ENCODE measurements around the gene OXA1L. TPM values are rescaled to one million over a fixed set of nuclear protein-coding genes. Genes with fewer than 3 reads are reported as not detected.

OXA1L gene
- total and polyA plus RNA-seq, 12 donors, result 79.9 to 183 (median 131) TPM

DNA sequence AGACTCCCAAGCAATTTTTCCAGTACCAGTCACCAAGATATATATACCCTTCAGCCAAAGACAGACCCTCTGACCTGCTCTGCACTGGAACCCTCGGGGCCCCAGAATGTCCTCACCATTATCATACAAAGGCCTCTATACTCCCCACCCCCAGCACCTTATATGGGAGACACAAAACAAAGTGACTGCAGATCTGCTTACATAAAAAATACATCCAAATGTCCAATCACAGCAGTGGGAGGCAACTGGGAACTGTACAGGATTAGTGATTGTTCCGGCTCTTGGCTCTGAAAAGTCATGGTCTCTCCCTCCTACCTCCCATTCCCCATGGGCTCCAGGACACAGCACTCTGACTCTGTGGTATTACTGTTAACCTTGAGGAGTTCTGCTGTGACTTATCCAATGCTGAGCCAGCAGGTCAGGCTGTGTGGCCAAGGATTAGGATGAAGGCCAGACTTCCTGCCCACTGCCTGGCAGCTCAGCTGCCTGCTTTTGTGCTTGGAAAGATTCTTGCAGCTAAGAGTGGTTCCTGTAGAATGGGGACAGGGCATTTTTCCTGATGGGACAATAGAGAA is 13.7 kb downstream of the OXA1L start:
- 7 to 39% (median 32%) methylated on average over 2 of the region's 2 CpGs for WGBS, 4 donors
- intact Hi-C loops (cut with DNase I), result no loop called here
- Histone ChIP-seq H3K36me3 (replicated peaks in 1 of 2) (peaks cover 0 to 3% of the 10 kb centered on the region in 2 donors), H3K27me3 (no peaks in the 10 kb centered on the region), H3K4me1 (replicated peaks in 1 of 2) (peaks cover 0 to 34% of the 10 kb centered on the region in 2 donors), H3K9me3 (replicated peaks in 1 of 3) (no peaks in the 10 kb centered on the region), H3K27ac (peak overlapping the region; percentile 0 to 74 (median 28)), H3K4me3 (no peak overlapping the region)
- DNase-seq, result peak; percentile 52 to 77 (median 74)
- TF ChIP-seq, protein P1, sequence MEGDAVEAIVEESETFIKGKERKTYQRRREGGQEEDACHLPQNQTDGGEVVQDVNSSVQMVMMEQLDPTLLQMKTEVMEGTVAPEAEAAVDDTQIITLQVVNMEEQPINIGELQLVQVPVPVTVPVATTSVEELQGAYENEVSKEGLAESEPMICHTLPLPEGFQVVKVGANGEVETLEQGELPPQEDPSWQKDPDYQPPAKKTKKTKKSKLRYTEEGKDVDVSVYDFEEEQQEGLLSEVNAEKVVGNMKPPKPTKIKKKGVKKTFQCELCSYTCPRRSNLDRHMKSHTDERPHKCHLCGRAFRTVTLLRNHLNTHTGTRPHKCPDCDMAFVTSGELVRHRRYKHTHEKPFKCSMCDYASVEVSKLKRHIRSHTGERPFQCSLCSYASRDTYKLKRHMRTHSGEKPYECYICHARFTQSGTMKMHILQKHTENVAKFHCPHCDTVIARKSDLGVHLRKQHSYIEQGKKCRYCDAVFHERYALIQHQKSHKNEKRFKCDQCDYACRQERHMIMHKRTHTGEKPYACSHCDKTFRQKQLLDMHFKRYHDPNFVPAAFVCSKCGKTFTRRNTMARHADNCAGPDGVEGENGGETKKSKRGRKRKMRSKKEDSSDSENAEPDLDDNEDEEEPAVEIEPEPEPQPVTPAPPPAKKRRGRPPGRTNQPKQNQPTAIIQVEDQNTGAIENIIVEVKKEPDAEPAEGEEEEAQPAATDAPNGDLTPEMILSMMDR (IDR thresholded peaks at IDR 0.05), result no peak
- no peak for TF ChIP-seq POLR2A (IDR thresholded peaks at IDR 0.05)

DNA sequence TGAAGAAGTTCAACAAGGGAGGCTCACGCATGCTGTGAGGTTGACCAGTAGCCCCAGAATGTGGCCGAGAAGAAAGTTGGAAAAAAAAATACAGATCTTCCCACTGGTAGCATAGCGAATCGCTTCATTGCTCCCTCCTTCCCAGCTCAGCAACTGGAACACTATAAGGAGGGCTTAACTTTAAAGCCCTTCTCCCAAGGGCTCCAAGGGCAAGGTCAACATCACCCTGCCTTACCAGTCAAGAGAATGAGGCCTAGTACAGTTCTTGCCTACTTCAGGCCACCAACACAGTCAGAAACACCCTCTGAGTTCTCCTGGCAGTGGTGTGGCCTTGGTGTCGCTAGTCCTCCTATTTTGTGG is 14.4 kb downstream of the OXA1L start:
- 82 to 86% (median 83%) methylated on average over 5 of the region's 5 CpGs for WGBS, 4 donors
- H3K36me3 ChIP-seq (replicated peaks in 1 of 2), result peaks cover 0 to under 1% of the 10 kb centered on the region in 2 donors
- no peak for DNase-seq
- H3K9me3 ChIP-seq (replicated peaks in 1 of 3), result no peaks in the 10 kb centered on the region
- TF ChIP-seq, protein P1 (IDR thresholded peaks at IDR 0.05), result no peak
- no peak for TF ChIP-seq POLR2A (IDR thresholded peaks at IDR 0.05)
- no peaks in the 10 kb centered on the region for H3K27me3 ChIP-seq
- intact Hi-C loops (cut with DNase I), result no loop called here
- H3K4me3 ChIP-seq, result no peak overlapping the region
- H3K27ac ChIP-seq, result peak overlapping the region in 3 of 5 donors; percentile 0 to 34 (median 28)
- H3K4me1 ChIP-seq (replicated peaks in 1 of 2), result peaks cover 0 to 34% of the 10 kb centered on the region in 2 donors

DNA sequence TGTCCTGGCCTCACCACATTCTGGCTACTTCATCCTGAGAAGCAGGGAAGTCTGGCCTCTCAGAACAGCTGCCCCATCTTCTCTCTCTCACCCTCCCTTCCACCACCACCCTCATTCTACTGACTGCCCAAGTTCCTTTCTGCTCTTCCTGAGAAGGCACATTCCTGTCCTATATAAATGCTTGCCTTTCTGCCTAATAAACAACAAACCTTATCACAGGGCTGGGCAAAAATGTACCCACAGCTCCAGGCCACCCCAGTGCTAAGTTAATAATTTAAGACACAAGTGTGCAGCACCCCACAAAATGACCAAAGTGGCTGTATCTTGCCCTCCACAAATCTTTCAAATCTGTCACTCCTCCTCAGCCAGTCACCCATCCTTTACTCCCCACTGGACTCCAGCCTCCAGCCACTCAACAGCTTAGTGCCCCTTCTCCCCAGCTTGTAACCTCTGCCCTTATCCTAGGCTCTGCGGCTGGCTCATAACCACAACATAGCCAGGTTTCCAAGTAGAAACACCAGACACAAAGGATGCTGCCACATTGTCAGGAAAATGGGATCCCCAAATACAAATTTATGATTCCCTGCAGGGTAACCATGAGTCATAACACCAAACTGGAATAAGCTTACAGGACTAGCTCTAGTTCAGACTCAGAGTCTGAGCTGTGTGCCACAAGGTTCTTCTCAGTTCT is 15.0 kb downstream of the OXA1L start:
- peaks cover 0 to 34% of the 10 kb centered on the region in 2 donors for H3K4me1 ChIP-seq (replicated peaks in 1 of 2)
- intact Hi-C loops (cut with DNase I), result no loop called here
- no peaks in the 10 kb centered on the region for H3K36me3 ChIP-seq (replicated peaks in 1 of 2)
- DNase-seq, result no peak
- H3K4me3 ChIP-seq, result no peak overlapping the region
- H3K9me3 ChIP-seq (replicated peaks in 1 of 3), result no peaks in the 10 kb centered on the region
- no peak for TF ChIP-seq POLR2A (IDR thresholded peaks at IDR 0.05)
- TF ChIP-seq, protein P1 (IDR thresholded peaks at IDR 0.05), result no peak
- no peaks in the 10 kb centered on the region for H3K27me3 ChIP-seq
- 0 to 50% (median 1%) methylated on average over 1 of the region's 1 CpG for WGBS, 4 donors
- peak overlapping the region in 2 of 5 donors; percentile 28 to 34 for H3K27ac ChIP-seq

DNA sequence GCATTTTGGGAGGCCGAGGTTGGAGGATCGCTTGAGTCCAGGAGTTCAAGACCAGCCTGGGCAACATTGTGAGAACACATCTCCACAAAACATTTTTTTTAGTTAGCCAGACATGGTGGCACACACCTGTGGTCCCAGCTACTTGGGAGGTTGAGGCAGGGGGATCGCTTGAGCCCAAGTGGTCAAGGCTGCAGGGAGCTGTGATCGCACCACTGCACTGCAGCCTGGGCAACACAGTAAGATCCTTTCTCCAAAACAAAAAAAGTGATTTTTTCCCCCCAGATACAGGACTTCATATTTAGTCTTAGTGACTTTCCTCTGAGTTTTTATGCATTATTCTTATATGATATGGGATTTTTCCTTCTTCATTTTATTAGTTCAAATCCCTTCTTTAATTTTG is 20.2 kb downstream of the OXA1L start:
- intact Hi-C loops (cut with DNase I), result no loop called here
- no peak for TF ChIP-seq POLR2A (IDR thresholded peaks at IDR 0.05)
- TF ChIP-seq, protein P1 (IDR thresholded peaks at IDR 0.05), result no peak
- WGBS, 4 donors, result 93 to 98% (median 93%) methylated on average over 4 of the region's 4 CpGs
- Histone ChIP-seq H3K27me3 (no peaks in the 10 kb centered on the region), H3K9me3 (replicated peaks in 1 of 3) (no peaks in the 10 kb centered on the region), H3K36me3 (replicated peaks in 1 of 2) (no peaks in the 10 kb centered on the region), H3K4me3 (no peak overlapping the region), H3K27ac (no peak overlapping the region), H3K4me1 (replicated peaks in 1 of 2) (peaks cover 0 to 4% of the 10 kb centered on the region in 2 donors)
- DNase-seq, result no peak
